HepG2 (cell line): ENCODE results near the gene PPP1R12B. TPM values are rescaled to one million over a fixed set of nuclear protein-coding genes. Genes with fewer than 3 reads are reported as not detected.

Source experiments
- ATAC-seq: fragments of 200-7000 bp; cut with Tn5 transposase; 3 replicates; pipeline ENCODE4 v1.9.1; 2020; ENCODE audit warnings: mild to moderate bottlenecking, moderate library complexity
- BruUV-seq: library from RNA; stranded (reverse); fragments of 400-500 nt; replicated peaks from 2 replicates; lab custom pipeline; 2021; lab: Mats Ljungman, UMichigan
- CTCF ChIA-PET: fragments of 300-600 bp; formaldehyde crosslinking; extraction: SDS; loops from one replicate; lab custom pipeline; 2021; ENCODE audit warnings: low total read pairs, inconsistent platforms, low intra/inter-chr PET ratio; lab: Yijun Ruan, JAX
- POLR2A ChIA-PET: fragments of 350-600 bp; sonication (Branson Sonifier 250); formaldehyde crosslinking; loops from one replicate; lab custom pipeline; 2020; ENCODE audit warnings: antibody characterized with exemption, inconsistent platforms; lab: Yijun Ruan, JAX
- DNase-seq: peaks from one replicate; pipeline ENCODE4 v3.0.0-alpha.2; 2015; ENCODE audit warnings: low spot score
- FAIRE-seq: peaks from 3 replicates; lab custom pipeline; 2011; peaks lifted over from hg19 to GRCh38; lab: Jason Lieb, UNC
- H2AFZ ChIP-seq: one replicate; pipeline ENCODE4 v1.6.1; 2011; ENCODE audit warnings: low read length, inconsistent platforms
- H3K27ac ChIP-seq: fragments of 300-600 bp; 3 replicates; pipeline ENCODE4 v1.8.0; 2011; ENCODE audit warnings: mixed run types, mild to moderate bottlenecking, mixed read lengths, low read length, inconsistent platforms; ENCODE audit not compliant: insufficient read depth; ENCODE audit errors: extremely low read length
- H3K27me3 ChIP-seq, 2 experiments: fragments of 200-600 bp in 1 of 2; 2 replicates in 1 of 2; 3 replicates in 1 of 2; pipeline versions ENCODE4 v1.6.0 to v1.8.0; 2011; ENCODE audit warnings: low read length in 2 of 2, mild to moderate bottlenecking in 2 of 2, moderate library complexity in 2 of 2, inconsistent platforms in 1 of 2; ENCODE audit not compliant: insufficient read depth in 2 of 2, control insufficient read depth in 1 of 2
- H3K36me3 ChIP-seq, 2 experiments: fragments of 200-600 bp in 1 of 2; replicated peaks in 1 of 2; 2 replicates in 1 of 2; 3 replicates in 1 of 2; pipeline versions ENCODE4 v1.5.1 to v1.8.0; 2011; ENCODE audit warnings: low read length in 2 of 2, inconsistent platforms in 1 of 2; ENCODE audit not compliant: insufficient read depth in 2 of 2, control insufficient read depth in 1 of 2
- H3K4me1 ChIP-seq: 2 replicates; pipeline ENCODE4 v1.5.1; 2012; ENCODE audit warnings: low read length, inconsistent platforms; ENCODE audit not compliant: insufficient read depth
- H3K4me2 ChIP-seq: 2 replicates; pipeline ENCODE4 v1.6.0; 2011; ENCODE audit warnings: low read depth, low read length, inconsistent platforms
- H3K4me3 ChIP-seq, 3 experiments: fragments of 200-600 bp in 1 of 3; sonication (generic), shearing (Covaris generic) in 1 of 3; replicated peaks in 1 of 3; 2 replicates each; pipeline ENCODE4 v1.5.1; 2011 to 2016; ENCODE audit warnings: low read length in 3 of 3, inconsistent platforms in 2 of 3, low read depth in 2 of 3, mild to moderate bottlenecking in 2 of 3, control low read depth in 1 of 3, mixed read lengths in 1 of 3; ENCODE audit not compliant: insufficient read depth in 1 of 3
- H3K79me2 ChIP-seq: one replicate; pipeline ENCODE4 v1.6.1; 2011; ENCODE audit warnings: low read length, inconsistent platforms; ENCODE audit not compliant: insufficient read depth
- H3K9ac ChIP-seq: 2 replicates; pipeline ENCODE4 v1.6.0; 2011; ENCODE audit warnings: mild to moderate bottlenecking, low read depth, low read length, inconsistent platforms; ENCODE audit not compliant: insufficient read depth
- H3K9me3 ChIP-seq: 2 replicates; pipeline ENCODE4 v1.5.1; 2012; ENCODE audit warnings: mild to moderate bottlenecking, low read length
- H4K20me1 ChIP-seq: 2 replicates; pipeline ENCODE4 v1.6.0; 2011; ENCODE audit warnings: inconsistent platforms, mild to moderate bottlenecking, low read length, moderate library complexity; ENCODE audit not compliant: insufficient read depth
- CREM ChIP-seq, 2 experiments: sonication (generic) in 1 of 2; formaldehyde crosslinking in 1 of 2; IDR thresholded peaks; 2 replicates each; pipeline versions ENCODE4 v1.4.0 to v1.6.1; 2016 to 2020; ENCODE audit warnings: antibody characterized with exemption in 1 of 2, mild to moderate bottlenecking in 1 of 2, missing genetic modification reagents in 1 of 2
- ELF3 ChIP-seq: IDR thresholded peaks from 2 replicates; pipeline ENCODE4 v1.6.1; 2016; ENCODE audit warnings: missing genetic modification reagents, missing compliant biosample characterization
- GTF3A ChIP-seq: sonication (generic); formaldehyde crosslinking; conservative IDR thresholded peaks from 2 replicates; pipeline ENCODE4 v1.4.0; 2020; ENCODE audit warnings: mild to moderate bottlenecking, missing genetic modification reagents
- HOXA3 ChIP-seq: sonication (generic); formaldehyde crosslinking; IDR thresholded peaks from 2 replicates; pipeline ENCODE4 v1.5.0; 2020; ENCODE audit warnings: missing genetic modification reagents
- ISX ChIP-seq: sonication (generic); formaldehyde crosslinking; conservative IDR thresholded peaks from 2 replicates; pipeline ENCODE4 v1.5.0; 2020; ENCODE audit warnings: missing genetic modification reagents
- MED13 ChIP-seq: sonication (generic); formaldehyde crosslinking; IDR thresholded peaks from 2 replicates; pipeline ENCODE4 v1.5.0; 2020; ENCODE audit warnings: missing genetic modification reagents
- RELA ChIP-seq: sonication (generic); formaldehyde crosslinking; IDR thresholded peaks from 2 replicates; pipeline ENCODE4 v1.4.0; 2020; ENCODE audit warnings: missing genetic modification reagents
- RFXAP ChIP-seq: sonication (generic); formaldehyde crosslinking; IDR thresholded peaks from 2 replicates; pipeline ENCODE4 v1.4.0; 2020; ENCODE audit warnings: missing genetic modification reagents, borderline replicate concordance
- SOX13 ChIP-seq, 3 experiments: fragments of 450-650 bp in 1 of 3; sonication (generic) in 1 of 3; formaldehyde crosslinking in 1 of 3; IDR thresholded peaks in 2 of 3; conservative IDR thresholded peaks in 1 of 3; 2 replicates each; pipeline versions ENCODE4 v1.5.0 to v1.6.1; 2016 to 2020; ENCODE audit warnings: antibody characterized with exemption in 1 of 3, mild to moderate bottlenecking in 1 of 3, missing compliant biosample characterization in 1 of 3, missing genetic modification reagents in 1 of 3, moderate library complexity in 1 of 3
- TEAD3 ChIP-seq: optimal IDR thresholded peaks from 2 replicates; pipeline ENCODE3; 2016; ENCODE audit warnings: borderline replicate concordance
- TGIF2 ChIP-seq: IDR thresholded peaks from 2 replicates; pipeline ENCODE4 v1.6.1; 2016; ENCODE audit warnings: control low read depth, missing compliant biosample characterization
- WGBS: methylation state at CpG from one replicate; pipeline ENCODE4 v1.1.6; 2017; ENCODE audit warnings: low lambda C conversion rate; 5-methylcytosine and 5-hydroxymethylcytosine counted together
- in situ Hi-C: cut with HindIII; loops from 2 replicates; pipeline ENCODE4 v1.10.0; 2017; ENCODE audit warnings: low pct_unique_long_range_greater_than_20kb; ENCODE audit not compliant: extremely low pct_ligation_motif_present
- intact Hi-C: fragments of 100-400 bp; cut with micrococcal nuclease; formaldehyde crosslinking; loops from one replicate; pipeline ENCODE4 v1.10.0; 2022; ENCODE audit not compliant: unreplicated experiment
- polyA plus RNA-seq, 8 experiments: library from polyadenylated mRNA; depleted of rRNA in 3 of 8; stranded (reverse) in 7 of 8; unstranded in 1 of 8; fragments of >200 nt; fragmentation: Illumina TruSeq in 4 of 8; extraction: Trizol in 4 of 8; gene quantifications; 2 replicates each; pipeline versions ENCODE4 v1.2.1 to v1.2.3, GENCODE V29; 2011 to 2016; ENCODE audit warnings: low read depth in 4 of 8, missing spikeins in 1 of 8, mixed read lengths in 1 of 8; ENCODE audit not compliant: insufficient read depth in 1 of 8
- total RNA-seq, 5 experiments: library from RNA; depleted of rRNA; stranded (reverse); fragments of >200 nt; fragmentation: Illumina TruSeq; extraction: Trizol; gene quantifications; 2 replicates each; pipeline ENCODE4 v1.2.3, GENCODE V29; 2016; ENCODE audit warnings: low read depth in 1 of 5
- TF ChIP-seq, protein P1 (sequence below): sonication (generic); formaldehyde crosslinking; IDR thresholded peaks from 2 replicates; pipeline ENCODE4 v1.4.0; 2020; ENCODE audit warnings: missing genetic modification reagents
- TF ChIP-seq, protein P2 (sequence below): sonication (generic); formaldehyde crosslinking; IDR thresholded peaks from 2 replicates; pipeline ENCODE4 v1.4.0; 2020; ENCODE audit warnings: missing genetic modification reagents
- TF ChIP-seq, protein P3 (sequence below): sonication (generic); formaldehyde crosslinking; IDR thresholded peaks from 2 replicates; pipeline ENCODE4 v1.5.1; 2020; ENCODE audit warnings: missing genetic modification reagents, mild to moderate bottlenecking, borderline replicate concordance
- TF ChIP-seq, protein P4 (sequence below): sonication (generic); formaldehyde crosslinking; IDR thresholded peaks from 2 replicates; pipeline ENCODE4 v1.5.0; 2020; ENCODE audit warnings: mild to moderate bottlenecking, missing genetic modification reagents

PPP1R12B gene
- total and polyA plus RNA-seq, 2 of the 13 experiments (the other 11 are each of a cell fraction or from before 2014, with no cell fraction given), result 12.0 to 13.6 TPM

DNA sequence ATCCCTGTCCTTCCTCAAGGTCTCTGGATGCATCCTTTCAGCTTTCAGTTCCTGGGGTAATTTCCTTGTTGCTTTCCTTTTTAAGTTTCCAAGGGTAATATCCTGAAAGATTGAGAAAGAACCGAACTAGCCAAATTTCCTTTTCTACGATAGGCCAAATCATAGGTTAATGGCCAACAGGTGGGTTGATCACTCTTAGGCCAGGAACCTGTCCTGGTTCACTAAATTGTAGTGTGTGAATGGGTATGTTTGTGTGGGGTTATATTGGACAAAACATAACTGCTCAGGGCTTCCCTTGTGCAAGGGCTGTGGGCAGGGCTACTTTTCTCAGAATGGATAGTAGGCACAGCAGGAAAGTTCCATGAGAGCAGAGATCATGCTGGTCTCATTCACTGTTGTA, 23.9 kb upstream of the PPP1R12B start:
- Histone ChIP-seq H3K4me3 (no peak overlapping the region), H3K4me1 (no peaks in the 10 kb centered on the region), H3K27me3 (peaks cover 1 to 17% of the 10 kb centered on the region in 2 experiments; a peak in 2 of 5 replicates), H4K20me1 (no peaks in the 10 kb centered on the region), H3K79me2 (no peaks in the 10 kb centered on the region), H3K9ac (no peak overlapping the region), H3K9me3 (no peaks in the 10 kb centered on the region), H3K27ac (no peak overlapping the region), H3K4me2 (no peak overlapping the region), H2AFZ (no peak overlapping the region), H3K36me3 (no peaks in the 10 kb centered on the region)
- ChIA-PET POLR2A (no interaction called here), CTCF (no interaction called here)
- BruUV-seq, result no TSS peak
- no peak for DNase-seq
- FAIRE-seq, result no peak
- no peak for ATAC-seq
- intact Hi-C loops (no loop called here), in situ Hi-C loops (no loop called here)
- TF ChIP-seq ELF3, result no peak
- TF ChIP-seq, protein P1, sequence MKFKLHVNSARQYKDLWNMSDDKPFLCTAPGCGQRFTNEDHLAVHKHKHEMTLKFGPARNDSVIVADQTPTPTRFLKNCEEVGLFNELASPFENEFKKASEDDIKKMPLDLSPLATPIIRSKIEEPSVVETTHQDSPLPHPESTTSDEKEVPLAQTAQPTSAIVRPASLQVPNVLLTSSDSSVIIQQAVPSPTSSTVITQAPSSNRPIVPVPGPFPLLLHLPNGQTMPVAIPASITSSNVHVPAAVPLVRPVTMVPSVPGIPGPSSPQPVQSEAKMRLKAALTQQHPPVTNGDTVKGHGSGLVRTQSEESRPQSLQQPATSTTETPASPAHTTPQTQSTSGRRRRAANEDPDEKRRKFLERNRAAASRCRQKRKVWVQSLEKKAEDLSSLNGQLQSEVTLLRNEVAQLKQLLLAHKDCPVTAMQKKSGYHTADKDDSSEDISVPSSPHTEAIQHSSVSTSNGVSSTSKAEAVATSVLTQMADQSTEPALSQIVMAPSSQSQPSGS, result no peak
- no peak for TF ChIP-seq RFXAP (CRISPR knock-in tag)
- no peak for TF ChIP-seq ISX (CRISPR knock-in tag)
- TF ChIP-seq, protein P2, sequence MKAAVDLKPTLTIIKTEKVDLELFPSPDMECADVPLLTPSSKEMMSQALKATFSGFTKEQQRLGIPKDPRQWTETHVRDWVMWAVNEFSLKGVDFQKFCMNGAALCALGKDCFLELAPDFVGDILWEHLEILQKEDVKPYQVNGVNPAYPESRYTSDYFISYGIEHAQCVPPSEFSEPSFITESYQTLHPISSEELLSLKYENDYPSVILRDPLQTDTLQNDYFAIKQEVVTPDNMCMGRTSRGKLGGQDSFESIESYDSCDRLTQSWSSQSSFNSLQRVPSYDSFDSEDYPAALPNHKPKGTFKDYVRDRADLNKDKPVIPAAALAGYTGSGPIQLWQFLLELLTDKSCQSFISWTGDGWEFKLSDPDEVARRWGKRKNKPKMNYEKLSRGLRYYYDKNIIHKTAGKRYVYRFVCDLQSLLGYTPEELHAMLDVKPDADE (CRISPR knock-in tag), result no peak
- TF ChIP-seq HOXA3 (CRISPR knock-in tag), result no peak
- TF ChIP-seq TEAD3 (CRISPR knock-in tag), result no peak
- TF ChIP-seq MED13 (CRISPR knock-in tag), result no peak
- no peak for TF ChIP-seq GTF3A
- TF ChIP-seq CREM (IDR thresholded peaks at IDR 0.05), result no peak
- no peak for TF ChIP-seq CREM (CRISPR knock-in tag; IDR thresholded peaks at IDR 0.05)
- TF ChIP-seq, protein P3, sequence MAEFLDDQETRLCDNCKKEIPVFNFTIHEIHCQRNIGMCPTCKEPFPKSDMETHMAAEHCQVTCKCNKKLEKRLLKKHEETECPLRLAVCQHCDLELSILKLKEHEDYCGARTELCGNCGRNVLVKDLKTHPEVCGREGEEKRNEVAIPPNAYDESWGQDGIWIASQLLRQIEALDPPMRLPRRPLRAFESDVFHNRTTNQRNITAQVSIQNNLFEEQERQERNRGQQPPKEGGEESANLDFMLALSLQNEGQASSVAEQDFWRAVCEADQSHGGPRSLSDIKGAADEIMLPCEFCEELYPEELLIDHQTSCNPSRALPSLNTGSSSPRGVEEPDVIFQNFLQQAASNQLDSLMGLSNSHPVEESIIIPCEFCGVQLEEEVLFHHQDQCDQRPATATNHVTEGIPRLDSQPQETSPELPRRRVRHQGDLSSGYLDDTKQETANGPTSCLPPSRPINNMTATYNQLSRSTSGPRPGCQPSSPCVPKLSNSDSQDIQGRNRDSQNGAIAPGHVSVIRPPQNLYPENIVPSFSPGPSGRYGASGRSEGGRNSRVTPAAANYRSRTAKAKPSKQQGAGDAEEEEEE (CRISPR knock-in tag), result no peak
- TF ChIP-seq, protein P4, sequence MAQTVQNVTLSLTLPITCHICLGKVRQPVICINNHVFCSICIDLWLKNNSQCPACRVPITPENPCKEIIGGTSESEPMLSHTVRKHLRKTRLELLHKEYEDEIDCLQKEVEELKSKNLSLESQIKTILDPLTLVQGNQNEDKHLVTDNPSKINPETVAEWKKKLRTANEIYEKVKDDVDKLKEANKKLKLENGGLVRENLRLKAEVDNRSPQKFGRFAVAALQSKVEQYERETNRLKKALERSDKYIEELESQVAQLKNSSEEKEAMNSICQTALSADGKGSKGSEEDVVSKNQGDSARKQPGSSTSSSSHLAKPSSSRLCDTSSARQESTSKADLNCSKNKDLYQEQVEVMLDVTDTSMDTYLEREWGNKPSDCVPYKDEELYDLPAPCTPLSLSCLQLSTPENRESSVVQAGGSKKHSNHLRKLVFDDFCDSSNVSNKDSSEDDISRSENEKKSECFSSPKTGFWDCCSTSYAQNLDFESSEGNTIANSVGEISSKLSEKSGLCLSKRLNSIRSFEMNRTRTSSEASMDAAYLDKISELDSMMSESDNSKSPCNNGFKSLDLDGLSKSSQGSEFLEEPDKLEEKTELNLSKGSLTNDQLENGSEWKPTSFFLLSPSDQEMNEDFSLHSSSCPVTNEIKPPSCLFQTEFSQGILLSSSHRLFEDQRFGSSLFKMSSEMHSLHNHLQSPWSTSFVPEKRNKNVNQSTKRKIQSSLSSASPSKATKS (CRISPR knock-in tag), result no peak
- no peak for TF ChIP-seq RELA
- no peak for TF ChIP-seq TGIF2 (CRISPR knock-in tag)
- no peak for TF ChIP-seq SOX13 (IDR thresholded peaks at IDR 0.05)
- TF ChIP-seq SOX13 (CRISPR knock-in tag; conservative IDR thresholded peaks at IDR 0.05 in 1 of 2, IDR thresholded peaks at IDR 0.05 in 1 of 2), result no peak
- WGBS, result 70% methylated on average over 2 of the region's 2 CpGs
